CD4-positive, CD25-positive, alpha-beta regulatory T cell (primary cell): ENCODE measurements around the gene L3MBTL3. TPM values are rescaled to one million over a fixed set of nuclear protein-coding genes. Genes with fewer than 3 reads are reported as not detected.

Experiments used
- ATAC-seq, 2 donors: fragments of 150-1000 bp; cut with Tn5 transposase; one replicate each; pipeline ENCODE4 v1.10.0; 2021; ENCODE audit warnings: low read depth in 2 of 2, moderate number of reproducible peaks in 2 of 2, moderate library complexity in 1 of 2
- DNase-seq, 3 donors: peaks; one replicate each; pipeline versions ENCODE4 v3.0.0 to v3.0.0-alpha.2; 2012 to 2022; ENCODE audit warnings: mixed read lengths in 1 of 3
- H3K27ac ChIP-seq: one replicate; pipeline ENCODE4 v1.7.0; 2013; ENCODE audit warnings: mild to moderate bottlenecking, low read length; ENCODE audit not compliant: insufficient read depth, poor library complexity, severe bottlenecking
- H3K27me3 ChIP-seq: one replicate; pipeline ENCODE4 v1.7.0; 2013; ENCODE audit warnings: low read length; ENCODE audit not compliant: control insufficient read depth, insufficient read depth
- H3K36me3 ChIP-seq: one replicate; pipeline ENCODE4 v1.7.0; 2013; ENCODE audit warnings: mild to moderate bottlenecking, low read length, moderate library complexity; ENCODE audit not compliant: control insufficient read depth, insufficient read depth
- H3K4me1 ChIP-seq: 2 replicates; pipeline ENCODE4 v1.7.0; 2013; ENCODE audit warnings: mild to moderate bottlenecking, low read length; ENCODE audit not compliant: insufficient read depth, control insufficient read depth, poor library complexity, severe bottlenecking
- H3K4me3 ChIP-seq: one replicate; pipeline ENCODE4 v1.7.0; 2013; ENCODE audit warnings: low read depth, mild to moderate bottlenecking, low read length, moderate library complexity
- H3K9me3 ChIP-seq, 2 experiments: 1 replicate in 1 of 2; 2 replicates in 1 of 2; pipeline ENCODE4 v1.7.0; 2013; ENCODE audit warnings: low read length in 2 of 2, mild to moderate bottlenecking in 1 of 2, moderate library complexity in 1 of 2; ENCODE audit not compliant: control insufficient read depth in 2 of 2
- H3K27ac Mint-ChIP-seq, 3 donors: one replicate each; pipeline ENCODE4 v1.8.0; 2020 to 2022; ENCODE audit warnings: mild to moderate bottlenecking in 3 of 3, mixed read lengths in 3 of 3, moderate library complexity in 2 of 3
- H3K27me3 Mint-ChIP-seq: one replicate; pipeline ENCODE4 v1.8.0; 2022; ENCODE audit warnings: mild to moderate bottlenecking, mixed read lengths
- H3K36me3 Mint-ChIP-seq: one replicate; pipeline ENCODE4 v1.8.0; 2020; ENCODE audit warnings: mixed read lengths
- H3K4me1 Mint-ChIP-seq, 4 donors: one replicate each; pipeline ENCODE4 v1.8.0; 2020 to 2022; ENCODE audit warnings: mixed read lengths in 4 of 4, mild to moderate bottlenecking in 1 of 4
- H3K4me3 Mint-ChIP-seq, 4 donors: one replicate each; pipeline ENCODE4 v1.8.0; 2020 to 2022; ENCODE audit warnings: mild to moderate bottlenecking in 4 of 4, mixed read lengths in 4 of 4, moderate library complexity in 3 of 4
- H3K9me3 Mint-ChIP-seq, 7 donors: one replicate each; pipeline ENCODE4 v1.8.0; 2020 to 2022; ENCODE audit warnings: mixed read lengths in 7 of 7, mild to moderate bottlenecking in 3 of 7, moderate library complexity in 2 of 7
- polyA plus RNA-seq, 4 donors: library from polyadenylated mRNA; unstranded; fragments of 300-500 nt; fragmentation: Illumina TruSeq; gene quantifications; one replicate each; pipeline ENCODE4 v1.2.3, GENCODE V29; 2021
- total RNA-seq: library from RNA; stranded (reverse); gene quantifications from one replicate; pipeline ENCODE4 v1.2.3, GENCODE V29; 2022

Gene L3MBTL3
- total and polyA plus RNA-seq, 5 donors from 2014 or later: 5.2 to 66.4 (median 7.8) TPM

- H3K4me3 Mint-ChIP-seq: peak overlapping the region; percentile 34 to 80 (median 54)
- Histone ChIP-seq H3K4me3 (peak overlapping the region; percentile 51), H3K27me3 (no peaks in the 10 kb centered on the region), H3K4me1 (peaks cover 47% of the 10 kb centered on the region), H3K36me3 (peaks cover 5% of the 10 kb centered on the region), H3K27ac (peak overlapping the region; percentile 77), H3K9me3 (no peaks in the 10 kb centered on the region)
- H3K4me1 Mint-ChIP-seq: peaks cover 17 to 89% (median 57%) of the 10 kb centered on the region in 4 donors
- H3K27me3 Mint-ChIP-seq: no peaks in the 10 kb centered on the region
- H3K27ac Mint-ChIP-seq: peak overlapping the region; percentile 95 to 96 (median 95)
- ATAC-seq (peak; percentile 56 to 66), DNase-seq (peak in 2 of 3 donors; percentile 47 to 81)
- peaks cover 30% of the 10 kb centered on the region for H3K36me3 Mint-ChIP-seq
- H3K9me3 Mint-ChIP-seq: no peaks in the 10 kb centered on the region
Measured at GRCh38 chr6:130029163-130029562, 10.8 kb downstream of the L3MBTL3 start.

DNA sequence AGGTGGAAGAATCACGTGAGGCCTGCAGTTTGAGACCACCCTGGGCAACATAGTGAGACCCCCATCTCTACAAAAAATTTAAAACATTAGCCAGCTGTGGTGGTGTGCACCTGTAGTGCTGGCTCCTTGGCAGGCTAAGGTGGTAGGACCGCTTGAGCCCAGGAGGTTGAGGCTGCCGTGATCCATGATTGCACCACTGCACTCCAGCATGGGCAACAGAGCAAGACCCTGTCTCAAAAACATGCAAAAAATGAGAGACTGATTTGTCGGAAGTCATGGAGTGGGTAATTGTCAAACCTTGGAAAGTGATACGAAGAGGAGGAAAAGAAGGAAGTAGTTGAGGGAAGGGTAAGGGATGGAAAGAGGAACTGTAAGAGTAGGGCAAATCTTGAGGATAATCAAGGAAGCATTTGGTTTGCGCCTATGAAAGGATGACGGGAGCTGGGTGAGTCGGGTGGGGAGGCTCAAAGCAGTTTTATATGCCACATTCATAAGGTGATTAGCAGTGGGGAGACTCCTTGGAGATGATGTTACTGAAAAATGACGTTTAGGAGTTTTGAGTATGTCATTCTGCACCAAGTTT, 14.5 kb downstream of the L3MBTL3 start:
- H3K4me1 ChIP-seq: peaks cover 64% of the 10 kb centered on the region
- peaks cover 14% of the 10 kb centered on the region for H3K36me3 Mint-ChIP-seq
- no peaks in the 10 kb centered on the region for H3K36me3 ChIP-seq
- H3K9me3 Mint-ChIP-seq: no peaks in the 10 kb centered on the region
- DNase-seq: no peak
- no peak overlapping the region for H3K27ac ChIP-seq
- peak overlapping the region in 1 of 3 donors; percentile 29 for H3K27ac Mint-ChIP-seq
- no peak for ATAC-seq
- no peak overlapping the region for H3K4me3 ChIP-seq
- H3K9me3 ChIP-seq: no peaks in the 10 kb centered on the region
- peaks cover 27 to 89% (median 49%) of the 10 kb centered on the region in 4 donors for H3K4me1 Mint-ChIP-seq
- H3K4me3 Mint-ChIP-seq: peak overlapping the region in 1 of 4 donors; percentile 48
- no peaks in the 10 kb centered on the region for H3K27me3 Mint-ChIP-seq
- H3K27me3 ChIP-seq: no peaks in the 10 kb centered on the region

- Histone ChIP-seq H3K4me1 (peaks cover 53% of the 10 kb centered on the region), H3K4me3 (peak overlapping the region; percentile 55), H3K9me3 (no peaks in the 10 kb centered on the region), H3K36me3 (no peaks in the 10 kb centered on the region), H3K27ac (peak overlapping the region; percentile 42), H3K27me3 (no peaks in the 10 kb centered on the region)
- DNase-seq: no peak
- ATAC-seq: no peak
- Mint-ChIP-seq H3K9me3 (no peaks in the 10 kb centered on the region), H3K4me1 (peaks cover 27 to 87% (median 46%) of the 10 kb centered on the region in 4 donors), H3K27ac (peak overlapping the region; percentile 21 to 73 (median 59)), H3K27me3 (no peaks in the 10 kb centered on the region), H3K36me3 (peaks cover 17% of the 10 kb centered on the region), H3K4me3 (peak overlapping the region; percentile 20 to 57 (median 46))
Measured at GRCh38 chr6:130033949-130034348, 15.6 kb downstream of the L3MBTL3 start.

DNA sequence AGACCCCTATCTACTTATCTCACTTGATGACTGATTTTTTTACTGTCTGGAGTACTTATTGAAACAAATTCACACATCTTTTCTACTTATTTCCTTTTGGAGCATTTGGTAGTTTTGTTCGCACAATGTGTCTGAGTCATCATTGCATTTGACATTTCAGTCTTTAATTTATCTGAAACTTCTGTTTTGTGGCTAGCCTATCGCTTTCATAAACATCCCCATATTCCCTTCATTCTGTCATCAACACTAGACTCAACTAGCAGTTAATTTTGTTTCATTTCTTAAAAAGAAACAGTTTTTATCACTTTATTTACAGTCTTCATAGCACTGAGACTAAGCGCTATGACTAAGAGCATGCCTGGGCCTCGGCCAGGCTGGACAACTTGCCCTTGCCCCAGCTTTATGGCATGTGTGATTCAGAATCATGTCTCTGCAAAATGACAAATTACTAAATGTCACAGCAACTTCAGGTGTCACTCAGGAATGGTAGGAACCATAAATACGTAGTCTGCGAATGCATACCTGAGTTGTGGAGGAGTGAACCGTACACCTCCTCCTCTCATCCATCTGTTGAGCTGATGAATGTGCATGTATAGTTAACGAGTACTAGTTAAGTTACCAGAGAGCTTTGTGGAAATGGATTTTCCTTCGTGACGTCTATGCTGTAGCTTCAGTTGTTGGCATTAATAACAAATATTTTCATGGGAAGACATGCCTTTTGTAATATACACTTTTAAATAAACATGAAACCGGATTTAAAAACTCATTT, 16.2 kb downstream of the L3MBTL3 start:
- H3K4me1 Mint-ChIP-seq: peaks cover 27 to 85% (median 44%) of the 10 kb centered on the region in 4 donors
- H3K4me1 ChIP-seq: peaks cover 47% of the 10 kb centered on the region
- H3K9me3 ChIP-seq: no peaks in the 10 kb centered on the region
- H3K4me3 ChIP-seq: peak overlapping the region; percentile 55
- H3K36me3 ChIP-seq: no peaks in the 10 kb centered on the region
- H3K27me3 ChIP-seq: no peaks in the 10 kb centered on the region
- DNase-seq (peak in 1 of 3 donors; percentile 57), ATAC-seq (peak; percentile 48 to 61)
- H3K27ac Mint-ChIP-seq: peak overlapping the region; percentile 59 to 85 (median 73)
- peaks cover 17% of the 10 kb centered on the region for H3K36me3 Mint-ChIP-seq
- peak overlapping the region; percentile 20 to 57 (median 54) for H3K4me3 Mint-ChIP-seq
- H3K27ac ChIP-seq: peak overlapping the region; percentile 42
- no peaks in the 10 kb centered on the region for H3K27me3 Mint-ChIP-seq
- no peaks in the 10 kb centered on the region for H3K9me3 Mint-ChIP-seq

DNA sequence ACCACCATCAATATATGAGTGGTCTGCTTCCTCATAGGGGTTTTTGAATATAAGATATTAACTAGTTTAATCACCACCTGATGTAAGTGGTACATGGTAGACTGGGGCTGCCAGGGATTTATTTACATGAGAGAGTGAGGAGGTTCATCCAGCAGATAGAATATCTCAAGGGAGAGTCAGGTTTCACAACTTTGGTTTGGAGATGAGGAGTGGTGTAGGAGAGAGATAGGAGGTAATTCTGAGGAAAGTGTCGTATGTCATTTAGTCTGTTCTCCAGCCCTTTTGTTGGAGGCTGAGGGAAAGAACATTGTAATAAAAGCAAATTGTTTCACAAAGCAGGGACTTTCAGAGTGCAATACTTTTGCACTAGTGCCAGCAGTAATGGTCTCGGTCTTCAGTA, 16.8 kb downstream of the L3MBTL3 start:
- no peak overlapping the region for H3K27ac ChIP-seq
- no peaks in the 10 kb centered on the region for H3K9me3 Mint-ChIP-seq
- H3K36me3 Mint-ChIP-seq: peaks cover 17% of the 10 kb centered on the region
- H3K4me1 ChIP-seq: peaks cover 41% of the 10 kb centered on the region
- peak overlapping the region in 1 of 4 donors; percentile 21 for H3K4me3 Mint-ChIP-seq
- peak overlapping the region in 2 of 3 donors; percentile 15 to 77 for H3K27ac Mint-ChIP-seq
- ATAC-seq (no peak), DNase-seq (no peak)
- no peak overlapping the region for H3K4me3 ChIP-seq
- no peaks in the 10 kb centered on the region for H3K36me3 ChIP-seq
- H3K27me3 Mint-ChIP-seq: no peaks in the 10 kb centered on the region
- H3K9me3 ChIP-seq: no peaks in the 10 kb centered on the region
- no peaks in the 10 kb centered on the region for H3K27me3 ChIP-seq
- peaks cover 27 to 84% (median 48%) of the 10 kb centered on the region in 4 donors for H3K4me1 Mint-ChIP-seq

DNA sequence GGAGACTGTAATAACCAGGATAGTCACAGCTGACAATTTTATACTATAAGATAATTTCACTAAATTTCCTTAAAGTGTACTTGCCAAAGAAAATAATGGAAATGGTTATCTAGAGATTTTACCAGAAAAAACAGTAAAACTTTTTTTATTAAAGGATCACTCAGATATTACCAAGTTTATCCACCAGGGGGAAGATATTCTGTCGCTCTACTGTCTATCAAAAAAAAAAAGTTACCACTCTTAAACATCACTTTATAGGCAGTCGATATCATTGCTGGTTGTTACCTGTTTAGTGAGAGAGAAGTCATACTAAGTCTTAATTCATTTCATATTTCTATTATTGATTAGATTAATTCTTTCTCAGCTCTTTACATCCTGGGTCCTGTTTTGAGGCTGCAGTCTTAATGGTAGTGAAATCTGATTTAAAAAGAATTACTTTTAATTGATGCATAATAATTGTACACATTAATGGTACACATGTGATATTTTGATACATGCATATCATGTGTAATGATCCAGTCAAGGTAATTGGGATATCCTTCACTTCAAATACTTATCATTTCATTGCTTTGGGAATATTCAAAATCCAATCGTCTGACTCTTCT, 18.9 kb downstream of the L3MBTL3 start:
- H3K4me3 Mint-ChIP-seq: no peak overlapping the region
- peak; percentile 38 to 51 for ATAC-seq
- H3K27me3 Mint-ChIP-seq: no peaks in the 10 kb centered on the region
- peak in 2 of 3 donors; percentile 39 to 53 for DNase-seq
- peaks cover 32 to 84% (median 57%) of the 10 kb centered on the region in 4 donors for H3K4me1 Mint-ChIP-seq
- peaks cover 14% of the 10 kb centered on the region for H3K36me3 Mint-ChIP-seq
- no peak overlapping the region for H3K27ac Mint-ChIP-seq
- no peak overlapping the region for H3K27ac ChIP-seq
- H3K9me3 ChIP-seq: no peaks in the 10 kb centered on the region
- no peaks in the 10 kb centered on the region for H3K27me3 ChIP-seq
- H3K4me3 ChIP-seq: no peak overlapping the region
- H3K4me1 ChIP-seq: peaks cover 41% of the 10 kb centered on the region
- no peaks in the 10 kb centered on the region for H3K36me3 ChIP-seq
- H3K9me3 Mint-ChIP-seq: no peaks in the 10 kb centered on the region

- H3K36me3 Mint-ChIP-seq: peaks cover 25% of the 10 kb centered on the region
- H3K9me3 ChIP-seq: no peaks in the 10 kb centered on the region
- no peak overlapping the region for H3K4me3 ChIP-seq
- H3K9me3 Mint-ChIP-seq: no peaks in the 10 kb centered on the region
- no peak for ATAC-seq
- H3K36me3 ChIP-seq: peaks cover 17% of the 10 kb centered on the region
- peaks cover 10% of the 10 kb centered on the region for H3K4me1 ChIP-seq
- H3K27me3 ChIP-seq: no peaks in the 10 kb centered on the region
- H3K4me1 Mint-ChIP-seq: peaks cover 21 to 65% (median 37%) of the 10 kb centered on the region in 4 donors
- H3K27ac Mint-ChIP-seq: peak overlapping the region in 1 of 3 donors; percentile 18
- DNase-seq: peak in 1 of 3 donors; percentile 44
- H3K27ac ChIP-seq: no peak overlapping the region
- H3K27me3 Mint-ChIP-seq: no peaks in the 10 kb centered on the region
- peak overlapping the region in 2 of 4 donors; percentile 0 to 14 for H3K4me3 Mint-ChIP-seq
Measured at GRCh38 chr6:130041594-130041993, 23.2 kb downstream of the L3MBTL3 start.
